ENCODE results near the gene UBA52. TPM values are rescaled to one million over a fixed set of nuclear protein-coding genes. Genes with fewer than 3 reads are reported as not detected.
A peak's percentile ranks its signal among the peaks of the same experiment; 100 is the strongest.

UBA52 gene
- total RNA-seq, 4 donors from 2014 or later, result 600 to 891 (median 689) TPM

GRCh38 chr19:18557411-18558201 is 14.1 kb upstream of the UBA52 start, which contains the start of gene KXD1:
Gene KXD1 (plus strand): TSS chr19:18557870. CDS start chr19:18562057, 4,187 bp downstream.
- no peak for TF ChIP-seq CTCF (IDR thresholded peaks at IDR 0.05)

DNA sequence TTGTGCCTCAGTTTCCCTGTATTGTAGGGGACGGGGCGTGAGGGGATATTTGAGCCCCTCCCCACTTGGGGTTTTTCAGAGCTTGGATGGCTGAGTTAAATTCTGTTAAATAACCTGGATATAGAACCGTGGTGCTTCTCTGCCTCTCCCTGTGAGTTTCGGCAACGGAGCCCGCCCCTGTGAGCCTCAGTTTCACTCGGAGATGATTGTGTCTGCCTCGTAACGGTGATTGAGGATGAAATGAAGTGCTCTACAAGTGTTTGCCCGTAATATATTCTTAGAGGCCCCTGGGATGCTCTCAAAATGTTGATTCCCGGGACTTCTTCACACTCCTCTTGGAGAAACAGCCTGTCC is 13.5 kb upstream of the UBA52 start:
- no peak for TF ChIP-seq CTCF (IDR thresholded peaks at IDR 0.05)
- ATAC-seq (ENCODE audit: low FRiP score), result peak; percentile 31

More at GRCh38 chr19:18557411-18558201, 14.1 kb upstream of the UBA52 start, which contains the start of gene KXD1:
- DNase-seq (ENCODE audit: low spot score) (peak; percentile 91), ATAC-seq (ENCODE audit: low FRiP score) (peak; percentile 95)

DNA sequence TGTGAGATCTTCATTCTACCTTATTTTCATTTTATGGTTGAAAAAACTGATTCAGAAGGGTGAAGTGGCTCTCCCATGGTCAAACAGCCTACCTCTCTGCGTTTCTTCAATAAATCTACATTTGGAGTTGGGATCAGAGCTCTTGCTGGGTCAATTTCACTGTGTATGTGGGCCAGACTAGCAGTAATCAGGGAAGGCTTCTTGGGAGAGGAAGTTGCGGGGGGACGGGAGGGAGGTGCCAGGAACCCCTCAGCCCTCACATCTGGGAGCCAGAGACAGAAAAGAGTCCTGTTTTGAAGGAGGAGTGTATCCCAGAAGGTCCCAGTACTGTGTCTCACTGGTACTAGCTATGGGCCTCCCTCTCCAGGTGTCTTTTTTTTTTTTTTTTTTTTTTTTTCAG is 13.1 kb upstream of the UBA52 start:
- no peak for TF ChIP-seq CTCF (IDR thresholded peaks at IDR 0.05)
- no peak for ATAC-seq (ENCODE audit: low FRiP score)
- no peak for DNase-seq (ENCODE audit: low spot score)

More for the DNA sequence above, 13.5 kb upstream of the UBA52 start:
- no peak for DNase-seq (ENCODE audit: low spot score)

GRCh38 chr19:18559685-18560084 is 12.0 kb upstream of the UBA52 start:
- ATAC-seq (ENCODE audit: low FRiP score) (no peak), DNase-seq (ENCODE audit: low spot score) (no peak)
- no peak for TF ChIP-seq CTCF (IDR thresholded peaks at IDR 0.05)

GRCh38 chr19:18562086-18562485 is 9.6 kb upstream of the UBA52 start:
- ATAC-seq (ENCODE audit: low FRiP score) (no peak), DNase-seq (ENCODE audit: low spot score) (no peak)
- no peak for TF ChIP-seq CTCF (IDR thresholded peaks at IDR 0.05)

- ATAC-seq (ENCODE audit: low FRiP score), result no peak
- DNase-seq (ENCODE audit: low spot score), result no peak
- TF ChIP-seq CTCF (IDR thresholded peaks at IDR 0.05), result no peak
Observed at GRCh38 chr19:18566953-18567352, 4.7 kb upstream of the UBA52 start.

DNA sequence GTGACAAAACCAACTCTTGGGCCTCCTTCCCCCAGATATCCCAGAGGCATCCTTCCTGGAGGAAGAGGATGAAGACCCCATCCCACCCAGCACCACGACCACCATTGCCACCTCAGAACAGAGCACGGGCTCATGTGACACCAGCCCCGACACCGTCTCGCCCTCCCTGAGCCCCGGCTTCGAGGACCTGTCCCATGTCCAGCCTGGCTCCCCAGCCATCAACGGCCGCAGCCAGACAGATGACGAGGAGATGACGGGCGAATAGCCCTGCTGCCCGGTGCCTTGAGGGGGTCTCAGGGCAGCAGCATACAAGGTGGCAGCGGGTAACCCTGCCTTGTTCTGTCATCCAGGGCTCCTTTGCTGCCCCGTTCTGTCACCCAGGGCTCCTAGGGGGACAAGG is 3.3 kb upstream of the UBA52 start:
- no peak for ATAC-seq (ENCODE audit: low FRiP score)
- TF ChIP-seq CTCF (IDR thresholded peaks at IDR 0.05), result no peak
- no peak for DNase-seq (ENCODE audit: low spot score)
